GM23248 (cell line): ENCODE data around the gene PTPN14.

ENCODE experiments used
- EZH2 ChIP-seq: fragments of 200-600 bp; sonication (generic); IDR thresholded peaks from 2 replicates; pipeline ENCODE4 v1.6.1; 2018; ENCODE audit warnings: antibody characterized with exemption, mild to moderate bottlenecking; ENCODE audit not compliant: insufficient read depth, poor library complexity, severe bottlenecking
- EZH2phosphoT487 ChIP-seq: fragments of 200-600 bp; sonication (generic); IDR thresholded peaks from 2 replicates; pipeline ENCODE4 v1.6.1; 2018; ENCODE audit warnings: antibody characterized with exemption, moderate library complexity, mild to moderate bottlenecking, low read depth; ENCODE audit not compliant: insufficient read depth

DNA sequence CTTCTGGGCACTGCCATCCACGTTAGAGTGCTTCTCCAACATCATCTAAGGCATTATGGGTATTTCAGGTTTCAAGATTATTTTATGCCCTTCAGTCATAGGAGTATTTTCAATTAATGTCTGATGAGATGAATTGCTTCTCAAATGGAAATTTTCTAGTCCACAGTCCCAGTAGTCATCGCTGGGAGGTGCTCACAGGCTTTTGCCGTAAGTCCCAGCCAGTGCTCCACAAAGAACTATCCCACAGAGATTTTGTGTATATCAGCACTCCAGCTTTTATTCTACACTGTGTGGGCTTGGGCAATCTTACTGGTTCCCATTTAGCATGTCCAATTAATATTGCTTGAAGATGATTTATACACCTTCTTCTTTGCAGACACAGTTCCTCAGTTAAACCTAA, 209.5 kb downstream of the PTPN14 start:
- TF ChIP-seq EZH2phosphoT487 (no peak), EZH2 (no peak)
